ENCODE results near the gene TXNRD3. TPM values are rescaled to one million over a fixed set of nuclear protein-coding genes. Genes with fewer than 3 reads are reported as not detected.

Gene TXNRD3
- total RNA-seq, 1 donor from 2014 or later: 0.51 TPM

Other genes with a start within 250 kb of the TXNRD3 start
- gene ZXDC, start 179.2 kb downstream of the TXNRD3 start, total RNA-seq: 37.4 and 45.4 TPM in 2 replicates
- not detected in 2 replicates for gene UROC1, start 137.4 kb downstream of the TXNRD3 start, total RNA-seq
- gene CHST13, start 131.0 kb downstream of the TXNRD3 start, total RNA-seq: not detected in 2 replicates
- gene C3orf22, start 96.2 kb downstream of the TXNRD3 start, total RNA-seq: not detected in 2 replicates
- 7.5 and 10.0 TPM in 2 replicates for gene CHCHD6, start 49.1 kb upstream of the TXNRD3 start, total RNA-seq

All from activated B cell treated with CpG ODN at 0.5 μM for 24 hours (primary cell).